GM19238 (cell line): Measurements from ENCODE around the gene MAD1L1.

Experiments
- DNase-seq: peaks from one replicate; pipeline ENCODE4 v3.0.0; 2011; ENCODE audit warnings: low spot score; ENCODE audit not compliant: insufficient read length

Gene MAD1L1

DNA sequence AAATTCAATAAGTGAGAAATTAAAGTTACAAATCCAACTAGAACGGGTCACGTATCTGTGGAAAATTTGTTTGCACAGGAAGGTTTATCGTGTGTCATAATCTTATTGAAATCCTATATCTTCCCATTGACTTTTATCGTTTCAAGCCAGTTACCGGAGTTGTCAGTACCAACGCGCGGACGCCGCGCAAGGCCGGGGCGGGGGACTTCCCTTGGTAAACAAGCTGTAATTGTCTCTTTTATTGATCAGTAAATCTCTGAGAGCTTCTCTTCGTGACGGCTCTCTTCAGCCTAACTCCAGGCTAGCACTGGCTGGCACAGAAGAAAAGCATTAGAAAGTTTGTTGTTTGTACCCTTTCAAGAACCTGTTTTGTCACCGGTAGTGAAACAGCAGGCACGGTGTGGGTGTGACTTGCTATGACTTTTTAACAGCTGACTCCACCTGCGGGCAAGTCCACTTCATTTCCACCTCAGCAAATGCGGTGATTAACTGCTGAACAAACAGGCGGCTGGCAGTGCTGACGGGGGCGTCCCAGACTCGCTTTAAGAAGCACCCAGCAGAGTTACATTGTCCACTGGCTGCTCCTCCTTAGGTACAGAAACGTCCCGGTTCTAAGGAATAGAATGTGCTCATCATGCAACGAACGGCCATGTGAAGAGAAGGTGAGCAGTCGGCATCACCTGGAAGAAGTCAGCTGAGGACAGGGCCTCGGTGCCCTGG lies 215.8 kb downstream of the MAD1L1 start:
- DNase-seq, result no peak

- no peak for DNase-seq
These were observed 216.6 kb downstream of the MAD1L1 start for GRCh38 chr7:2016021-2016631.

DNA sequence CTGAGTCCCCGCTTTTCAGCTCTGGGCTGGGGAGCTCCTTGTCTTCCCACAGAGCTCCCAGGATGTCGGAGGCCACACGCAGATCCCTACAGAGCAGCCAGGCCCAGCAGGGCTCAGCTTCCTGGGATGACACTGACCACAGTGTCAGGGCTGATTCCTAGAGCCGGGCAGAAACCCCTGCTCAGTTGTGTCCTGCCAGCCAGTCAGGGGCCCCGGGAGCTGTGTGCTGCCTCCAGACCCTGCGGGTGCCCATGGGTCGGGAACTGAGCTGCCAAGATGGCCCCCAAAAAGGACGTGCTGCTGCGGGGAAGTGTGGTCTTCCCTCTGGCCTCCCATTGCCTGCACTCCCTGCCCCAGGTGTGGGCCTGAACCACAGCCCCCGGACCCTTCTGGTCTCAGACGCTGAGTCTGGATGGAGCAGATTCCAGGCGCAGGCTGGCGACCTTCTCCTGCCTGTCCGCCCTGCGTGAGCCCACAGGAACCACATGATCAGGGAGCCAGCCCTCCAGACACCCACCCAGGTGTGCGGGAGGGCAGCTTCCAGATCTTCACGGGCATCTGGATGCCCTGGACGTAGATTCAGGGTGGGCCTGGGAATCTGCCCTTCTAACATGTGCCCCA lies 217.4 kb downstream of the MAD1L1 start:
- DNase-seq, result no peak

DNA sequence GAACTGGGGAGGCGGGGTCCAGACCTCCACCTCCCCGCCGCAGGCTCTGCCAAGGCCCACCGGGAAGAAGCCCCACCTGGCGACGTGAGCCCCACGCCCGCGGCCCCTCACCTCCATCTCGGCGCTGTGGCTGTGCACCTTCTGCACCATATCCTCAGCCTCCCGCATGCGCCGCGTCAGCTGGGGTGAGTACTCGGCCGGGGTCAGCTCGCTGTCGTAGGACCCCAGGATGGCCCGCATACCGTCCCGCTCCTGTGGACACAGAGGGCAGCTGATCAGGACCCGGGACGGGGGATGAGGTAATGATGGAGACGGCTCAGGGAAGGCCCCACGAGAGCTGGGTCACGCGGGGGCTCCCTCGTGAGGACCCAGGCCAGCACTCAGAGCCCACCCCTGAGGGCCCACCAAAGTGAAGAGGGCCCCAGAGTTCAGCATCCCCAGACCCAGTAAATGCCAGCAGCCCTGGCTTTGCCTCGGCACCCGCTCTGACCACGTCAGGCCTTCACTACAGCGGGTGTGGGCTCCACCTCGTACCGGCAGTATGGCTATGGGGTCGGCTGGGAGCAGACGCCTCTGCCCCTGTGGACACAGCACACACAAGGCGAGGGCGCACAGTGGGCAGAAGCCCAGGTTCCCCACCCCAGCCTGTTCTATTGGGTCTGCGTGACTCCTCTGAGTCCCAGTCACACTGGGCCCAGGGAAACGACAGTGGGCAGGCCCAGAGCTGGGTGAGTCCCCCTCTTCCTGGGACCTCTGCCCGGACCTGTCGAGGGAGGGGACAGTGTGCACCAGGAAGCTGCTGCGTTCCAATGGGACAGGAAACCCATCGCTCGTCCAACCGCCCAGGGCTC lies 218.1 kb downstream of the MAD1L1 start:
- no peak for DNase-seq

DNA sequence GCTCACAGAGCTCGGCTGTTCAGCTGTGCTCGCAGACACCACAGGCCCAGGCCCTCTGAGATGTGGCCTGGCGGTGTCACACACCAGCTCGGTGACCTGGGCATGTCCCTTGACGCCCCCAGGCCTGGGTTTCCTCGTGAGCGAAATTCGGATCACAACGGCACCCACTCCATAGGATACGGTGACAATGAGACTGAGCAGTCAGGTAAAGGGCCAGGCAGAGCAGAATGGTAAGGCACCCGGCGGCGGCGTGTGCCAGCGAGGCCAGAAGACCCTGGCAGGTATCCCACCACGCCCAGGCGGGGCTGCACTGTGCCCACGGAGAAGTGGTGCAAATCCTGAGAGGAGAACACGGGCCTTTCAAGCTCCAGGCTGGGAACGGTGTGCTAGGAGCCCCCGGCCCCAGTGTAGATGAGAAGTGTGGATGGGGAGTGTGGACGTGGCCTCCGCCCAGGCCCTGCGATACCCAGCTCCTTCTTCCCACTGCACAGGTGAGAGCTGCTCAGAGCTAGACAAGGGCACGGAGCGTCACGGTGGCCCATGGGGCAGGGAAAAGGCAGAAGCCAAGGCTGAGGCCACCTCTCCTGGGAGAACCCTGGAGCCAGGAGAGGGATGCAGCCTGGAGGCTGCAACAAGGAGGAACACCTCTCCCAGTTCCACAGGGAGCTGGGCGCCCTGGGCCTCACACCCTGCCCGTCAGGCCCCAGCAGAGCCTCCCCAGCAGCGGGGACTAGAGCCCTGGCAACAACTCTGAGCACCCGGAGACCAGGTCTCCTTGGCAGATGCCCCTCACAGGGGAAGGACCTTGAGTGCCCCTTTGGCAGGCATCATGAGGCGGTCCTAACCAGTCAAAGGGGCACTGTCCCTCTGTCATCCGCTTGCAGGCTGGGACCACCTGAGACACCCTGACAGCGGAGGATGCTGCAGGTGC lies 219.1 kb downstream of the MAD1L1 start:
- no peak for DNase-seq

DNA sequence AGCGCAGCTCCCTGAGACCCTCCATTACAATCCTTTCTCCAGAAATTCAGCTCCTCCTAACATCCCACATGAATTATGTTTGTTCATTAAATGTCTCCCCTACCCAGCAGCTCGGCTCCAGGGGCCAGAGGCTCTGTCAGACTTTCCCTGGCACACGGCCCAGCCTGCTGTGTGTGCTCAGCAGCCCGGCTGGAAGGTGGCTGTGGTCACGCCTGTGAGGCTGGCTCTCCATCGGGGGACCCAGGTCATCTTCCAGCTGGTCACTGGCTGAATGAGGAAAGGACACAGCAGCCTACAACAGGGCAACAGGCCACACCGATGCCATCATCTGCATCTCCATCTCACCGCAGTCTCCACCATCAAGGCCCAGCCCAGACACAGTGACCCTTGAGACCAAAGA lies 219.8 kb downstream of the MAD1L1 start:
- no peak for DNase-seq

DNA sequence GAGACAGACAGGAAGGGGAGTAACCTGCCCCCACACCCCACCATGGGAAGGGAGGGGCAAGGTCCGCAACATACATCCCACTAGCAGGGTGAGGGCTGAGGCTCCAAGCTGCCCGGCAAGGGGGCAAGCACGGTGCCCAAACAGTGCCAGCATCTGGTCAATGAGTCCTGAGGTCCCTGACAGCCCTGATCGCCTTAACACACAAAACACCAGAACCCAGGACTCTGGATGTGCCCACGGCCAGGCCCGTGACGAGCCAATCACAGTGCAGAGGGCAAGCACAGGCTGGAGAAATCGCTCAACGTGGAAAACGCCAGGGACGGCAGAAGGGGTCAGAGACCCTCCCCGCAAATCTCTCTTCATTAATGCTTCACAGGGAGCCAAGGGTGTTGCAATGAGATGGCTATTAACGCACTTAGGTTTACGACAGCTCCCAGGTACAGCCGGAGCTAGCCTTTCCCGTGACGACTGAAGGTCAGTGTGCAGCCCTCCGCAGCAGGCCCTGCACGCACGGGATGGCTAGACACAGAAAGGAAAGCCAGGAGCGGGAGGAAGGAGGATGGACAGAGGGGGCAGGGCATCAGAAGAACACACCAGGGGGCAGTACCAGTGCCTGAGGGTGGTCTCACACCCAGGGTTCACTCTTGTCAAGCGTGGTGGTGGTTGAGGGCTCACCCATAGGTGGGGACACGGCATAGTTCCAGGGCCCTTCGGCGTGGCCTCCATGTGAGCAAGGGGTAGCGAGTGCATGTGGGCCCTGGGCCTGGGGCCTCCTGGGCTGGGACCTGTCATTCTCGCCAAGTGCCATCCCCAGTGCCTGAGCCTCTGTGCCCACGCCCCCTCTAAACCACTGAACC lies 220.5 kb downstream of the MAD1L1 start:
- DNase-seq, result no peak

GRCh38 chr7:2011266-2012043 lies 221.3 kb downstream of the MAD1L1 start:
- no peak for DNase-seq

DNA sequence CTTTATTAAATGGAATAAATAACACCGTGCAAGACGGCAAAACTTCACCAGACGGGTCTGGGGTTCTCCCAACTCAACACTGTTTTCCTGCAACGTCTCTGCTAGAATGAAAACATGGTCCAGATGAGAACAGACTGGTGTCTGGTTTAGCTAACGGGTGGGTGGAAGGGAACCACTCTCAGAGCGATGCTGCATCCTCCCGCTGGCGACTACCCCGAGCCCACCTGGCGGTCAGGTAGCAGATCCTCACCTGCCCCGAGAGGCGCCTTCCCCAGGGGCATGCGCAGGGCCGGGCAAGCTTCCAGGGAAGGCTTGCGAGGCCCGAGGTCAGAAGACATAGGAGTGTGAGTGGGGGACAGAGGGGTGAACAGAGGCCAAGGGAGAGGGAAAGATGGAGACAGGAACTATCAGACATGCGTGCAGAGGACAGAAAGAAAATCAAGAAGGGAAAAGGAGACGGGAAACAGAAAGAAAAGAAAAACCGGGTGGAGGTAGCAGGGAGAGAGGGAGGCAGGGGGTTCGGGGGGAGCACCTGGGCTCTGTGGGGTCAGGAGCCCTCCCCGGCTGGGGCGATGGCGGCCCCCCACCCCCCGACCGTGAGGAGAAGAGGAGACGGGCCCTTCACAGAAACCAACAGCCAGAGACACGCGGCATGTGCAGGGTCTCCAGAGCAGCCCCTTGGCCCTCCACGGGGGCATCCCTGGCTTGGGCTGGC lies 222.0 kb downstream of the MAD1L1 start:
- DNase-seq, result no peak

- DNase-seq, result no peak
These were observed 222.6 kb downstream of the MAD1L1 start for GRCh38 chr7:2010101-2010500.

DNA sequence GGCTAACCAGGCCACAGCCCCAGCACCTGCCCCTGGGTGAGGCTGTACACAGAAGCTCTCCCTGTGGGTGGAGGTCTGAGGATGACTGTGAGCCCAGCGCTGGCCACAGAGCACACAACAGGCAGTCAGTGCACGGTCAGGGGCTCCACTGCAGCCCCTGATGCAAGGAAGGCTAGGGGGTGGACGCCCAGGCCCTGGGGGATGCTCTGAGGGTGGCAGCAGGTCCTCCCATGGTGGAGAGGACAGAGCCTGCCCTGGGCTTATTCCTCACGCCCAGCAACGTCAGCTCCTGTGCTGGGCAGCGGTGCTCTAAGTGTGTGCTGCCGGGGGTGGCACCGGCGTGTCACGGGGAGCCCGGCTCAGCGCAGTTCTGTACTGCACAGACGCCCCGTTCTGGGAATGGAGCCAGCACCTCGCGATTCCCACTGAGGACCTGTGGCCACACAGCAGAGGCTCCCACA lies 223.2 kb downstream of the MAD1L1 start:
- DNase-seq, result no peak

GRCh38 chr7:2008936-2009540 lies 223.7 kb downstream of the MAD1L1 start:
- no peak for DNase-seq

GRCh38 chr7:2008101-2008935 lies 224.4 kb downstream of the MAD1L1 start:
- no peak for DNase-seq

DNA sequence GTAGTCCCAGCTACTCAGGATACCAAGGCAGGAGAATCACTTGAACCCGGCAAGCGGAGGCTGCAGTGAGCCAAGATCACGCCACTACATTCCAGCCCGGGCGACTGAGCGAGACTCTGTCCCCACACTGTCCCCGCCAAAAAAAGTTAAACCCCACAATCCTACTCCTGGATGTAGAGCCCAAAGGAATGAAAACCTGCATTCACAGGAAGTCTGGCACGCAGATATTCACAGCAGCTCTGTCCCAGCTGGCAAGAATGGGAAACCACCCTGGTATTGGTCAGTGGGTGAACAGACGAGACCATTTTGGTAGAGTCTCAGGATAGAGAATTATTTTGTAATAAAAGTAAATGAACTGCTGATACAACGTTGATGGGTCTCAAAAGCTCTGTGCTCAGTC lies 225.2 kb downstream of the MAD1L1 start:
- DNase-seq, result no peak

DNA sequence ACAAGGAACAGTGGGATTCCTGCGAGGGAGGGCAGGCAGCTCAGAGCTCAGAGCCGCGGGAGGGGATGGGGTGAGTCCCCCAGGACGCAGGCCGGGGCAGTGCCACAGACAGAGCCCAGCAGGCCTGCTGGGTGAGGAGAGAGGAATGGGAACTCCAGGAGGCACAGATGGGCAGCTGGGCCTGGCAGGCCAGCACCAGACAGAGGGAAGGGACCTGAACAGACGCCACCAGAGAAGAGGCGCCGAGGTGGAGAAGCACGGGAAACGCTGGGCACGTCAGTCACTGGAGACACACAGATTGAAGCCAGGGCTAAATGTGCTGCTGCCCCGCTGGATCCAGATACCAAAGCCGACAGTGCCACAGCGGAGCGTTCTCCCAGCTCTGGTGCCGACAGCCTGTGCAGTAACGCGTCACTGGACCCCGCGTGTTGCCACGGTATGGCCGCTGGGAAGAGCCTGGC lies 225.8 kb downstream of the MAD1L1 start:
- no peak for DNase-seq

DNA sequence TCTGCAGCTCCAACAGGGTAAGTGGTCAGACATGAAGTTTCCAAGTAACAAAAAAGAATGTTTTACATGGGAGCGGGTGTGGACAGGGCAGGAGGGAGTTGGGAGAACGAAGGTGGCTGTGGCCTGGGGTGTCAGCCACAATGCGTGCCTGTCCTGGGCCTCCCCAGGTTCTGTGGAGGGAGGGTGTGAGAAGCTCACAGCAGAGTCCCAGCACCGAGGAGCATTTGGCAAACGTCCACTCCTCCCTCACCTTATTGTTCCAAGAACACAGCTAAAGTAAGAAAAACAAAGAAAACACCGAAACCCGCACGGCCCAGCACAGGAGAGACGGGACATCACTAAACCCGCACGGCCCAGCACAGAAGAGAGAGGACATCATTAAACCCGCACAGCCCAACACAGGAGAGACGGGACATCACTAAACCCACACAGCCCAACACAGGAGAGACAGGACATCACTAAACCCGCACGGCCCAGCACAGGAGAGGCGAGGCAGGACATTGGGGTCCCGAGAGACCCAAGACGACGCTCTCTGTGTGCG lies 226.4 kb downstream of the MAD1L1 start:
- no peak for DNase-seq

GRCh38 chr7:2005786-2006185 lies 227.0 kb downstream of the MAD1L1 start:
- no peak for DNase-seq
